GM21619 (cell line): ENCODE measurements around the gene ZDHHC14.

Experiments
- ATAC-seq: cut with Tn5 transposase; IDR thresholded peaks from one replicate; pipeline ENCODE4 v1.9.1; 2021; ENCODE audit not compliant: unreplicated experiment

Gene ZDHHC14

DNA sequence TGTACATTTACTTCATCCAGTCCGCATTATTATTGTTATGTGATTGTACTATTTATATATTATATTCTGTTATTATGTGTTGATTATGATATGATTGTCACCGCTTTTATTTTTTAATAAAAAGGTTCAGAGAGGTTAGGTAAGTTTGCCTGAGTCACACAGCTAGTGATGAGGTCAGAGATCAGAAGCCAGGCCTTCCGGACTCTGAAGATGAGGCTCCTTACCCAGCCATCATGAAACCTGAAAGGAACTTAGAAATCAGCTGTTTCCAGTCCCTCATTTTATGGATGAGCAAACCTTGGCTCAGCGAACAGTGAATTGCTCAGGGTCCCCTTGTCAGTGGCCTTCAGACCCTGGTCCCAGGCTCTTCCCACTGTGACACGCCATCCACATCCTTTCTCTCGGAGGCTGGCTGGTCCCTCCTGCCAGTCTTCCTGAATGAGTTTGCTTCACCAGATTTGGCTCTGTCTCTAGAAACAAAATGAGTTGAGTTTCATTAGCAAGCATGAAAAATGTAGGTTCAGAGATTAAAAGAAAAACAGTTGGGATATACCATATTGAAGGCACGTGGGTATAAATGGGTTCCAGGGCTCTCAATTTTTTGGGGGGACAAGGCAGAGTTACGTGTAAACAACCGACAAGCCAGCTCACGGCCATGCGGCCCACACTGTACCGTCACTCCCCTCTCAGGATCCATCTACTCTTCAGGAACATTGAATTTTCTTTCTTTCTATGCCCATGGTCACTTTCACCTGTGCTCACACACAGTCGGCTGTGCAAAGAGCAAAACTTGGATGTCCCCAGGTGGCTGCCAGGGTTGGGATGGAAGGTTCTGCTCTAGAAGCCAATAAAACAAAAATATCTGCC lies 132.9 kb downstream of the ZDHHC14 start:
- ATAC-seq, result no peak

DNA sequence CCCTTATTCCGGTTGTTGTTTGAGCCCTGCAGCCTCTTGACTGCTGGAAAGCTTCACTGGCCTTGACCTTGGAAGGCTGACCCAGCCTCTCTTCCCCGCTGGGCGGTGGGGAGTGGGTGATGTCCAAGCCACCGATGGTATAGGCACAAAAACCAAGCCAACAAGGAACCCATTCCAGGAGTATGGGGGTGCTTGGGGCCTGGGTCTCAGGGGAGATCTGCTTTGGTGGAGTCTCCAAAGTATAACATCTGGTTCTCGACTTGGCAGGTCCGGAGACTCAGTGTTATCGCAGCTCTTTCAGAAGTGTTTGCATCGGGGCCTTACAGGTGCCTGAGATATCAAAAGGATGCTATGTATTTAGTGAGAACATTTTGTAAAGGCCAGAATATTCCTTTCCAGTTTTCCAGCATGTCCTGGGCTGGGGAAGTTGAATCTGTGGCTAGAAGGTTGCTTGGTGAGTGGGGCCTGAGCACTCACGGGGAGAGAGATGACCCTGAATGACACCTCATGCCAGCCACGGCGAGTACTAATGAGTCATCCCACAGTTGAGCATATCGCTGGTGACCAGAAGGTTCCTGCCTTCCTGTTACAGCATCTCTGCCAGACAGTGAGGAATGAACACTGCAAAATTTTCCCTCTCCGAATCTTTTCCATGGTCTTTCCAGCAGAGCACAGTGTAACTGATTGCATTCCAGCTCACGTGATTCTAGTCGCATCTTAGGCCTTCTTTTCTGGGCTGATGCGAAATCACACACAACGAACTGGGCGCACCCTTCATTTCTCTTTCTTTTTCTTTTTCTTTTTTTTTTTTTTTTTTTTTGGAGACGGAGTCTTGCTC lies 133.9 kb downstream of the ZDHHC14 start:
- no peak for ATAC-seq

- ATAC-seq, result no peak
These were observed 135.5 kb downstream of the ZDHHC14 start for GRCh38 chr6:157516319-157517026.

DNA sequence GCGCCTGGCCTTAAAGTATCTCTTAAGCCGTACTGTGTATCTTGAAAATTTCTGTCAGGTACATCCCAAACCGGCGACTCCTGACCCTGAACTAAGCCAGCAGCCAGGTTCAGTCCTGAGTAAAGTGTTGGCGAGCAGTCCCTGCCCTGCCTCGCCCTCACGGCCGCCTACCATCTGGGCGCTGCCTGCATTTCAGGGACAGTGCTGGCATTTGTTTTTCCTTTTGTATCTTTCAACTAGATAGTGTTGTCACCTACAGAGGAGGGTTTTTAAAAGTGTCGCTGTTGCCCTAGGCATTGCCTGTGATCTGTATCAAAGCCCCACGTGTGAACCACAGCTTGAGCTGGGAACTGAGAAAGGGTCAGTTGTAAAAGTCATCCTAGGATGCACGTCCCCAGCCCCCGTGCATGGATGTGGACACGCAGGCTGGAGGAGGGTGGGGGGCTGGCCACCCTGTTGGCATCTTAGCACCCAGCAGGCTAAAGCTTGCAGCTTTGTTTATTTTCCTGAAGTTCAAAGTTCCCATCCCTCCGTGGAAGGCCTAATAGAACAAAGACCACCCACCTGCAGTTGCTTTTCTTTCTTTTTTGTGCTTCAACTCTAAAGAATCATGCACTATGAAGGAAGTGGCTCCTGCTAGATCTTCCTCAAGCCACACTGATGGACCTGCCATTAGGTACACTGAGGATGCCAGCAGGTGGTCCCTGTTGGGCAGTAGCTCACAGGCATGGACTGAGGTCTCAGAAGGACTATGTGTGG lies 136.8 kb downstream of the ZDHHC14 start:
- ATAC-seq, result no peak

DNA sequence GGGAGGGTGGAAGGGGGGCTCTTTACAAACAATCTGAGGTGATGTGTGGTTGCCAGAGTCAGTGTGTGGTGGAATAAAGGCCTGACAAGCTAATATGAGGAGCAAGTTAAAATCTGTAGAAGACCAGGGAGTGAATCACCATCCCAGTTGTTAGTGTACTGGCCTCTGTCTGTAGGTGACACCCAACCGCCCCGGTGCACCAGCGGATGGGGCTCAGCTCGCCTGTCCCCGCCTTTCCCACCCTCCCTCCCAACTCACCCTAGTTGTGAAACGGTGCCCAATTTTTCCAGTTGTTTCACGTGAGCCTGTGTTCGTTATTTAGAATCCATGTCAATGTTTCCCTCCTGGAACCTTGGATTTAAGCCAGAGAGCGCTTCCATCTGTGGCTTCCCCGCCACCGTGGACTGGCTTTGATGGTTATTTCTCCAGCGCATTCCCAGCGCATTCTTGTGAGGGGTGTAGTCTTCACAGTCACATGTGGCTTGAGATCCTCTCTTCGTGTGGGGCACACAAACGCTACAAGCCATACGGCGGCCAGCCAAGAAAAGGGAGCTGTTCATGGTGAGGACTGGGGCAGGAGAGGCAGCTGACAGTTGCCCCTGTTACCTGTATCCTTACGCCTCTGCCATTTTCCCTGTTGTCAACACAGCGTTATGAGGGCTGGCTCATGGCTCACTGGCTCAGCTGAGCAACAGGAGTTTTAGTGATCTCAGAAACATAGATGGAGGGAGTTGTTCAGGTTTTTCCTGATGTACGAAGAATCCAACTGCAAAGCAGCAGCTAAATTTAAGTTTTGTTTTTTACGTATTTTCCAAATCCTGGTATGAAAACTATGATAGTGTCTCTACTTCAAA lies 137.6 kb downstream of the ZDHHC14 start:
- no peak for ATAC-seq

- no peak for ATAC-seq
These were observed 138.5 kb downstream of the ZDHHC14 start for GRCh38 chr6:157519255-157520116.

DNA sequence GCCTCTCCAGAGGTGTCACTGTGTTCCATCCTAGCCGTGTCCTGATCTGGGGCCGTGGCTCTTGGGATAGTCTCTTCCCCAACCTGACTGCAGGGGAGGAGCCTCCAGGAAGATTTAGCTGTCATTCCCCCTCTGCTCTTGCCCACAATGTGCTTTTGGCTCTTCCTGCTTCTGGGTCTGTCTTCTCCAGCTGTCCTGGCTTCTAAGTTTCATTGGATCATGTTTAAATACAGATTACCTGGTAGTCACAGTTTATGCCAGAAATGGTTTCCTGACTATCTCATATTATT lies 139.1 kb downstream of the ZDHHC14 start:
- ATAC-seq, result no peak

DNA sequence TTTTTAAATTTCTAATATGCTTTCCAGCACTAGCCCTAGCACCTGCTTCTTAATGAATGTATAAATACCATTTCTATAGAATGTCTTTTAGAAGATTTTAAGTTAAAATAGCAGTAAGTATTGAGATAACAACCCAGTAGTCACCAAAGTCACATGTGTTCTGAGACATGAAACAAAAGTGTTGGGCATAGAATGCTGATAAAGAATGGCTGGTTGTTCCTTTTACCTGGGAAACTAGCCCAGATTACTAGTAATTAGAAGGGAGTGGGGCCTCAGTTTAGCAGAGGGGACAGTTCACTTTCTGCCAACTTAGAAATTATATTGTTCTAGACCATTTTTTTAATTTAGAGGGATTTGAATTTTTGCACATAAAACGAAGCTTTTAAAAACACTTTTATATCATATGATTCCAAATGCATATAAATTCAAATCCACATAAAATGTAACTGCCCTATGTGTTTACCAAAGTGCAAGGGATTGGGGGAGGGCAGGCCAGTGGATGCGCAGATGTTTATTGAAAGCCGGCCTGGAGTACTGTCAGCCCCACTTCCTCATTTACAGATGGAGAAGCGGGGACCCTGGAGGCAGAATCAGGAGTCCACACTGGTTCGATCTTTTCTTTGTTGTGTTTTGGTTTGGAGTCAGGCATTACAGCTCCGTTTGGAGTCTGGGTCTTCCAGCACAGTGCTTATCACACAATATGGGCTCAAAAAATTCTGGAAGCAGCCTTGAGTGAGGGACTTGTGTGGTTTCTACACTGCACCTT lies 139.8 kb downstream of the ZDHHC14 start:
- ATAC-seq, result no peak

- ATAC-seq, result no peak
These were observed 140.7 kb downstream of the ZDHHC14 start for GRCh38 chr6:157521362-157522335.

DNA sequence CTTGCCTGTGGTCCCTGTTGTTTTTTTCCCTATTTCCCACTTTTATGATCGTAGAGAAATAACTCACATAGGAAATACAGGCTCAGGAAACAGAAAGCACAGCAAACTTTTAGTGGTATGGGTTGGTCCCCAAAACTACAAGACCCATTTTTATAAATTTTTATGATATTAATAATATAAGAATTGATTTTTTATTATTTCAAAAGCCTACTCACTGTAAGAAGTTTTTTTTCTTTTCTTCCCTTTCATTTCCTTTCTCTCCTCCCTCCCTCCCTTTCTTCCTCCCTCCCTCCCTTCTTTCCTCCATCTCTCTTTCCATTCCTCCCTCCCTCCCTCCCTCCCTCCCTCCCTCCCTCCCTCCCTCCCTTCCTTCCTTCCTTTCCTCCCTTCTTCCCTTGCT lies 141.5 kb downstream of the ZDHHC14 start:
- ATAC-seq, result no peak

- ATAC-seq, result no peak
These were observed 143.7 kb downstream of the ZDHHC14 start for GRCh38 chr6:157524735-157525134.

- ATAC-seq, result no peak
These were observed 144.4 kb downstream of the ZDHHC14 start for GRCh38 chr6:157525292-157525889.

GRCh38 chr6:157525918-157526425 lies 145.0 kb downstream of the ZDHHC14 start:
- ATAC-seq, result no peak

GRCh38 chr6:157527471-157527907 lies 146.5 kb downstream of the ZDHHC14 start:
- peak; percentile 83 for ATAC-seq

DNA sequence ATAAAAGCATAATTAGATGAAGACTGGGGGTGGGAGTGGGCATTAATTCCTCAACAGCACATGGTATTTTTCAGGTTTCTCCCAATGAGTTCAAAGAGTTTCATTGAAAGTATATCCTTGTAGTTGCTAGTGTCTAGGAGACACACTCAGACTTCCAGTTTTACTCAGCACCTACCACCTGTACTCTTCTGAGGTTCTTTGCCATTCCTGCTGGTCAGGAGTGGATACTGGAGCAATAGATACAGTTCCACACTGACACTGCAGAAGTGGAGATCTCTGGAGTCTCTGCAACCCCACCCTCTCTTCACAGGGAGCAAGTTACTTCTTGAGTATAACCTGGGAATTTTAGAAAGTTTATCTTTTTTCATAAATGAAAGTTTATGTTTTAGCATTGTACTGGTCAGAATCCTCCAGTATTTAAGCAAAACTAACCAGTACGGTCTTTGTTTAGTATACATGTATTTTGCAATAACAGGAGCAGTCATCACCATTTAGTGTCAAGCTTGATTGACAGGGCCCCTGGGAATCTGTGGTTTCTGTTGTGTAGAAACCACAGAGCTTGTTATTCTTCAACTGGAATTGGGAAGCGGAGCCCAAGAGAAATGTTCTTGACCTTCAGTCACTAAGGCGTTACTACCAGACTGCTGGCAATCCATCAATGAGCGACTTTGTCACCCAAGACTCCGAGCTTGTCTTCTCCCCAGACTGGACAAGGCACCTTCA lies 148.1 kb downstream of the ZDHHC14 start:
- ATAC-seq, result no peak

DNA sequence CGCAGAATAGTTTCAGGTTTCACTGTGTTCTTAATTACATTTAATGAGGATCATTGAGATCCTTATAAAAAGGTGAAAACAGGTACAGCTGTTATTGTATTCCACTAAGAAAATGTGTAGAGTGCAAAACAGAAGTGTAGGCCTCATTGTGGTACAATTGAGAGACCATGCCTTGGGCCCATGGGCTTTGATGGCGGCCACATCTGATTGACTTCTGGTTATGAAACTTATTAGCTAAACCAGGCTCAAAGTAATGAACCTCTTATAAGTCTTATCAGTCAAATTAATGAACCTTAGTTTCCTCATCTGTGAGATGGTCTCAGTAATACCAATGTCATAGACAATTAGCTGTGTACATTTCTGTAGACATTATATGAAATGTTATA lies 148.7 kb downstream of the ZDHHC14 start:
- no peak for ATAC-seq
